Pancreas (tissue), 10 donors: Measurements from ENCODE around the gene DBX2. TPM values are rescaled to one million over a fixed set of nuclear protein-coding genes. Genes with fewer than 3 reads are reported as not detected.

ENCODE experiments used
- ATAC-seq, 4 donors: fragments of 200-7000 bp; cut with Tn5 transposase; one replicate each; pipeline versions ENCODE4 v1.8.0 to v1.9.1; 2020; ENCODE audit warnings: mild to moderate bottlenecking in 4 of 4, moderate library complexity in 4 of 4
- DNase-seq, 6 donors: peaks; one replicate each; pipeline ENCODE4 v3.0.0-alpha.2; 2020
- FAIRE-seq: peaks from 2 replicates; lab custom pipeline; 2012; peaks lifted over from hg19 to GRCh38; lab: Jason Lieb, UNC
- H3K27ac ChIP-seq, 4 donors: fragments of 200-600 bp; sonication (generic); 1 replicate in 3 of 4; 2 replicates in 1 of 4; pipeline versions ENCODE4 v1.5.0 to v1.8.0; 2020
- H3K27me3 ChIP-seq, 4 donors: fragments of 200-600 bp; one replicate each; pipeline ENCODE4 v1.8.0; 2021
- H3K36me3 ChIP-seq, 3 donors: fragments of 200-600 bp; sonication (generic) in 1 of 3; one replicate each; pipeline versions ENCODE4 v1.5.0 to v1.8.0; 2020 to 2021
- H3K4me1 ChIP-seq, 3 donors: fragments of 200-600 bp; one replicate each; pipeline ENCODE4 v1.8.0; 2021
- H3K4me3 ChIP-seq, 4 donors: fragments of 200-600 bp; sonication (generic) in 2 of 4; one replicate each; pipeline versions ENCODE4 v1.5.0 to v1.8.0; 2020 to 2021
- H3K9me3 ChIP-seq, 4 donors: fragments of 200-600 bp; one replicate each; pipeline ENCODE4 v1.8.0; 2021
- WGBS, 2 donors: extraction: QIAGEN DNeasy Blood & Tissue Kit; methylation state at CpG; one replicate each; pipeline ENCODE4 v1.1.7; 2013; 5-methylcytosine and 5-hydroxymethylcytosine counted together
- intact Hi-C, 3 donors: fragments of 100-400 bp; cut with DNase I; formaldehyde crosslinking; loops; one replicate each; pipeline versions ENCODE4 v1.11.1 to v1.14.2; 2022
- polyA plus RNA-seq, 2 donors: library from polyadenylated mRNA; stranded (reverse); fragments of 200-250 nt; gene quantifications; one replicate each; pipeline ENCODE4 v1.2.3, GENCODE V29; 2013
- total RNA-seq, 6 donors: library from RNA; stranded (reverse); fragmentation: NEBNext Ultra II Directional in 4 of 6; extraction: Animal tissue kit (Norgen Biotek cat#: 25700) in 4 of 6; gene quantifications; one replicate each; pipeline versions ENCODE4 v1.2.1 to v1.2.4, GENCODE V29; 2021 to 2023
- TF ChIP-seq, protein P1 (sequence below), 4 donors: fragments of 200-600 bp; sonication (generic) in 3 of 4; IDR thresholded peaks; one replicate each; pipeline versions ENCODE4 v1.5.0 to v1.8.0; 2021; ENCODE audit warnings: antibody characterized with exemption in 4 of 4
- donor health status: healthy with polysubstance abuse.
- donor health status: DM: no; HTN: no; CAD: no; lungs with moderate emphysema.
- donor health status: DM: no; HTN: no; CAD: no.
- donor health status: control.
- donor health status: control.
- donor health status: Bipolar disorder and iron deficiency.
- donor health status: DM: yes; HTN: yes; CAD: no.
- donor health status: DM: no; HTN: no; CAD: no.
- donor health status: DM: no; HTN: no; CAD: no.
- donor health status: DM: yes; HTN: yes; CAD: no.

The DBX2 gene
- total and polyA plus RNA-seq, 8 donors = 0.04 to 0.18 (median 0.09) TPM; not detected in 4

DNA sequence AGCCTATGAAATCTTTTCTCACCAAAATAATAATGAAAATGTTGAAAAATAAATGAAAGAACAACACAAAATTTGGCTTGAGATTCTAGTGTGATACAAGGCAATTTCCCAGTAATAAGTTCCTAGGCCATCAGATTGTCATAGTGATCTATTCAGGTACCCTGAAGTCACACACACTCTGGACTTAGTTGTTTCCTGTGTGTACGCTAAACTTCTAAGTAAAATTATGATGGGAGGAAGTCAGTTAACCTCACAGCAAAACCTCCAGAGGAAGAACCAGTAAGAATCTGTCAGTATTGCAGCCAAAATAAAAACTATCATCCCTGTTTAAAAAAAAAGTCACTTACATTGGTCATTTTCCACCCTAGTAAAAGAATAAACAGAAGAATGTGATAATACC is 81.9 kb downstream of the DBX2 start:
- DNase-seq = no peak
- intact Hi-C loops = no loop called here

More for the DNA sequence above, 81.9 kb downstream of the DBX2 start:
- FAIRE-seq (no peak), ATAC-seq (no peak)
- TF ChIP-seq, protein P1, sequence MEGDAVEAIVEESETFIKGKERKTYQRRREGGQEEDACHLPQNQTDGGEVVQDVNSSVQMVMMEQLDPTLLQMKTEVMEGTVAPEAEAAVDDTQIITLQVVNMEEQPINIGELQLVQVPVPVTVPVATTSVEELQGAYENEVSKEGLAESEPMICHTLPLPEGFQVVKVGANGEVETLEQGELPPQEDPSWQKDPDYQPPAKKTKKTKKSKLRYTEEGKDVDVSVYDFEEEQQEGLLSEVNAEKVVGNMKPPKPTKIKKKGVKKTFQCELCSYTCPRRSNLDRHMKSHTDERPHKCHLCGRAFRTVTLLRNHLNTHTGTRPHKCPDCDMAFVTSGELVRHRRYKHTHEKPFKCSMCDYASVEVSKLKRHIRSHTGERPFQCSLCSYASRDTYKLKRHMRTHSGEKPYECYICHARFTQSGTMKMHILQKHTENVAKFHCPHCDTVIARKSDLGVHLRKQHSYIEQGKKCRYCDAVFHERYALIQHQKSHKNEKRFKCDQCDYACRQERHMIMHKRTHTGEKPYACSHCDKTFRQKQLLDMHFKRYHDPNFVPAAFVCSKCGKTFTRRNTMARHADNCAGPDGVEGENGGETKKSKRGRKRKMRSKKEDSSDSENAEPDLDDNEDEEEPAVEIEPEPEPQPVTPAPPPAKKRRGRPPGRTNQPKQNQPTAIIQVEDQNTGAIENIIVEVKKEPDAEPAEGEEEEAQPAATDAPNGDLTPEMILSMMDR (IDR thresholded peaks at IDR 0.05) = no peak
- no peak overlapping the region for H3K4me3 ChIP-seq
- no peaks in the 10 kb centered on the region for H3K9me3 ChIP-seq
- H3K27ac ChIP-seq = no peak overlapping the region
- H3K36me3 ChIP-seq = no peaks in the 10 kb centered on the region
- no peaks in the 10 kb centered on the region for H3K4me1 ChIP-seq
- H3K27me3 ChIP-seq = no peaks in the 10 kb centered on the region
- 74 to 80% methylated on average over 1 of the region's 1 CpG for WGBS, 2 donors

Other genes with a start within 250 kb of the DBX2 start
- gene NELL2, start 174.8 kb downstream of the DBX2 start, total RNA-seq = under 1 TPM; 0.28 to 0.79 (median 0.71) TPM
- gene NELL2, start 174.8 kb downstream of the DBX2 start, polyA plus RNA-seq = under 1 TPM; 0.27 to 0.77 TPM
- gene ANO6, start 165.0 kb upstream of the DBX2 start, total RNA-seq = 10 to 100 TPM; 14.4 to 34.0 (median 22.6) TPM
- 1 to 10 TPM; 4.0 to 5.4 TPM for gene ANO6, start 165.0 kb upstream of the DBX2 start, polyA plus RNA-seq